Endometrial microvascular endothelial cells (primary cell): ENCODE results near the gene SYNGR1. TPM values are rescaled to one million over a fixed set of nuclear protein-coding genes. Genes with fewer than 3 reads are reported as not detected.

ENCODE experiments used
- total RNA-seq: library from RNA; depleted of rRNA; stranded (reverse); fragments of >200 nt; gene quantifications from one replicate; pipeline ENCODE4 v1.2.3, GENCODE V29; 2015; ENCODE audit errors: inconsistent ontology term

Gene SYNGR1
- total RNA-seq, 1 donor from 2014 or later, result 0.19 TPM

Other genes with a start within 250 kb of the SYNGR1 start
- gene CBX7, start 197.3 kb upstream of the SYNGR1 start, total RNA-seq, result 2.2 TPM
- 64.7 TPM for gene PDGFB, start 105.0 kb upstream of the SYNGR1 start, total RNA-seq
- 1,837 TPM for gene RPL3, start 30.4 kb upstream of the SYNGR1 start, total RNA-seq
- 14.5 TPM for gene TAB1, start 49.8 kb downstream of the SYNGR1 start, total RNA-seq
- not detected for gene MGAT3, start 107.0 kb downstream of the SYNGR1 start, total RNA-seq
- gene MIEF1, start 152.3 kb downstream of the SYNGR1 start, total RNA-seq, result 36.1 TPM
- 209 TPM for gene ATF4, start 170.6 kb downstream of the SYNGR1 start, total RNA-seq
- gene RPS19BP1, start 182.8 kb downstream of the SYNGR1 start, total RNA-seq, result 107 TPM
- not detected for gene CACNA1I, start 220.8 kb downstream of the SYNGR1 start, total RNA-seq